ENCODE results near the gene JARID2.
"Not testable (repeated sequence)": the region's sequence is repeated elsewhere in the genome, so short reads cannot be mapped to it uniquely, and the experiment has no call there.

The JARID2 gene

DNA sequence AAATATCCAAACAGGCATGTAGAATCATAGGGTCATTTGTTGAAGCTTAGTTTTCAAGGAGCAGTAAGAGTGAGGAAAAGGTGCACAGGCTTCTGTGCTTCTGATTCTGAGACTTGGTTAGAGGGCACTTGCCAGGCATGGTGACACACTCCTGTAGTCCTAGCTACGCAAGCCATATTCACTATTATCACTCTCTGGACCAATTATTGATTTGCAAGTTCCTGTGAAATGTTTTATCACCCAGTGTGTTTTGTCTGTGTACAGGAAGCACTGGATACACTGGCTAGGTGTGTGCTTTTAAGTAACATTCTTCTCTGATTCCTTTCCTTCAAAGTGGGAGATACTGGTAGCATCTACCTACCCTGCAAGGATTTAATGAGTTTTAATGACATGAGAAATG is 76.3 kb downstream of the JARID2 start:
- TF ChIP-seq, protein P1, sequence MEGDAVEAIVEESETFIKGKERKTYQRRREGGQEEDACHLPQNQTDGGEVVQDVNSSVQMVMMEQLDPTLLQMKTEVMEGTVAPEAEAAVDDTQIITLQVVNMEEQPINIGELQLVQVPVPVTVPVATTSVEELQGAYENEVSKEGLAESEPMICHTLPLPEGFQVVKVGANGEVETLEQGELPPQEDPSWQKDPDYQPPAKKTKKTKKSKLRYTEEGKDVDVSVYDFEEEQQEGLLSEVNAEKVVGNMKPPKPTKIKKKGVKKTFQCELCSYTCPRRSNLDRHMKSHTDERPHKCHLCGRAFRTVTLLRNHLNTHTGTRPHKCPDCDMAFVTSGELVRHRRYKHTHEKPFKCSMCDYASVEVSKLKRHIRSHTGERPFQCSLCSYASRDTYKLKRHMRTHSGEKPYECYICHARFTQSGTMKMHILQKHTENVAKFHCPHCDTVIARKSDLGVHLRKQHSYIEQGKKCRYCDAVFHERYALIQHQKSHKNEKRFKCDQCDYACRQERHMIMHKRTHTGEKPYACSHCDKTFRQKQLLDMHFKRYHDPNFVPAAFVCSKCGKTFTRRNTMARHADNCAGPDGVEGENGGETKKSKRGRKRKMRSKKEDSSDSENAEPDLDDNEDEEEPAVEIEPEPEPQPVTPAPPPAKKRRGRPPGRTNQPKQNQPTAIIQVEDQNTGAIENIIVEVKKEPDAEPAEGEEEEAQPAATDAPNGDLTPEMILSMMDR (conservative IDR thresholded peaks at IDR 0.05; ENCODE audit: low read depth, low read length): no peak

DNA sequence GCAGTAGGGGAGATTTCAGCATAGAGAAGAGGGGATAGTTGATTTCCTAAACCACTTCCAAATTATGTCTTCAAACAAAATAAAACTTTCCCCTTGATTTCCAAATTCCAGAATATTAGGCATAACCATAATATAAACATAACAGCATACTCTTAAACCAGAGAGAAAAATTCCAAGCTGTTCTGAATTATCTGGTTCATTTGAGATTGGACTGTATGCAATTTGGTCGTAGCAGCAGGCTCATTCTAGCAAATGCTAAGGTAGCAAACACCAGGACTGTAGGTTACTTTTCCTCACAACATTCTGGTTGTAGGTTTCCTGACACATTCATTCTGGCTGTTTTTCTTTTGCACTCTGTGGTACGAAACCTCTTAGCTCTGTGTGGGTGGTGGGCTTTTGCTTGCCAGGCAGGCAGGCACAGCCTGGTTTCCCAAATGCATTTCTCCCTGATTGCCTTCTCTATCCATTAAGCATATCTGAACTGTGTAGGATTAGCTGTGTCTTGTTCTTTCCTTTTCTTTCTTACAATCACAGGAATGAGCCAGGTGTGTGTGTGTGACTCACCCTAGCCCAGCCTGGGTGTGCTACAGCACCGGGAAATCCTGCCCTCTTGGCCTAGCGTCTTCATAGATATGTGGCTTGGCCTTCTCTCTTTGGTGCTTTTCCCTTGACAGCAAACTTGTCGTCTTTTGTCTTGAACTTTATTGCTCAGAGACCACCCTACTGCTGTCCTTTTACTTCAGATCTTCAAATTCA is 77.1 kb downstream of the JARID2 start:
- no peak for DNase-seq (ENCODE audit: low read depth)
- TF ChIP-seq, protein P1 (conservative IDR thresholded peaks at IDR 0.05; ENCODE audit: low read depth, low read length): no peak
- H3K4me3 ChIP-seq (ENCODE audit: low read depth, low read length): no peak overlapping the region

More for the DNA sequence above, 76.3 kb downstream of the JARID2 start:
- H3K4me3 ChIP-seq (ENCODE audit: low read depth, low read length): no peak overlapping the region
- DNase-seq (ENCODE audit: low read depth): no peak

DNA sequence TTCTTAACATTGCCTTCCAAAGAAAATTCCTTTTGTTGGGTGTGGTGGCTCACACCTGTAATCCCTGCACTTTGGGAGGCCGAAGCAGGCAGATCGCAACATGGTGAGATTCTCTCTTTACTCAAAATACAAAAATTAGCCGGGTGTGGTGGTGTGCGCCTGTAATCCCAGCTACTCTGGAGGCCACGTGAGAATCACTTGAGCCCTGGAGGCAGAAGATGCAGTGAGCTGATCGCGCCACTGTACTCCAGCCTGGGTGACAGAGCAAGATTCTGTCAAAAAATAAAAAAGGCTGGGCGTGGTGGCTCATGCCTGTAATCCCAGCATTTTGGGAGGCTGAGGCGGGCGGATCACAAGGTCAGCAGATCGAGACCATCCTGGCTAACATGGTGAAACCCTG is 77.7 kb downstream of the JARID2 start:
- not testable (repeated sequence) for DNase-seq (ENCODE audit: low read depth); H3K4me3 ChIP-seq (ENCODE audit: low read depth, low read length)

DNA sequence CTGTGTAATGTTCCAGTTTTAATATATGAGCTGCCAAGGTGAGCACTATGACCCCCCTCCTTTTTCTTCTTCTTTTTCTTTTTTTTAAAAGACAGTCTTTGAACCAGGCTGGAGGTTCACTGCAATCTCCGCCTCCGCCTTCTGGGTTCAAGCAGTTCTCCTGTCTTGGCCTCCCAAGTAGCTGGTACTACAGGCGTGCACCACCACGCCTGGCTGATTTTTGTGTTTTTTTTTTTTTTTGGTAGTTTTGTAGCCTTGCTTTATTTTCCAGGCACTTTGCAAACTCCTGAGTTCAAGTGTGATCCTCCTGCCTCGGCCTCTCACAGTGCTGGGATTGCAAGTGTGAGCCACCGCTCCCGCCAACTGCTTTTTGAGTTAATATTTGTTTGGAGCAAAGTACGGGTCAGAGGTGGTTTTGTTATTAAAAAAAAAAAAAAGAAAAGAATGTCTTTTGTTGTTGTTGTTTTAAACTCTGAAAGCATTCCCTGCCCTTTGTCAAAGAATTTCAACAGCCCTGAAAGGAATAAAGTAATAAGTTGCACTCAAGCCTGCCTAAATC is 78.6 kb downstream of the JARID2 start:
- no peak for DNase-seq (ENCODE audit: low read depth)
- TF ChIP-seq, protein P1 (conservative IDR thresholded peaks at IDR 0.05; ENCODE audit: low read depth, low read length): no peak
- no peak overlapping the region for H3K4me3 ChIP-seq (ENCODE audit: low read depth, low read length)

DNA sequence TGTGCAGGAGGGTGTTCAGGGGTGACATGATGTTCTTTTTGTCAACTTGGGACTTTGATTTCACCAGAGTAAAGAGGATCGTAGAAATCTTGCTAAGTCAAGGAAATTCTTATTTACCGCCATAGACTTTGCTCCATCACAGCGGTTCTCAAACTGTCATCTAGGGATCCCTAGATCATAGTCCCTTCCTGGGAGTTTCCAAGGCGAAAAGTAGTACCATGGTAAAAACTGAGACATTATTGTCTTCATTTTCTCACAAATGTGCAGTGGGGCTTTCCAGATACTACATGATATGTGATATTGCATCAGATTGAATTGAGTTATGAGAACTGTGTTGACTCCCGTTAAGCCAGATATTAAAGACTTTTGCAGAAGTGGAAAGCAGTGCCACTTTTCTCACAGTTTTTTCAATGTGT is 79.7 kb downstream of the JARID2 start:
- no peak overlapping the region for H3K4me3 ChIP-seq (ENCODE audit: low read depth, low read length)
- no peak for DNase-seq (ENCODE audit: low read depth)
- TF ChIP-seq, protein P1 (conservative IDR thresholded peaks at IDR 0.05; ENCODE audit: low read depth, low read length): no peak

DNA sequence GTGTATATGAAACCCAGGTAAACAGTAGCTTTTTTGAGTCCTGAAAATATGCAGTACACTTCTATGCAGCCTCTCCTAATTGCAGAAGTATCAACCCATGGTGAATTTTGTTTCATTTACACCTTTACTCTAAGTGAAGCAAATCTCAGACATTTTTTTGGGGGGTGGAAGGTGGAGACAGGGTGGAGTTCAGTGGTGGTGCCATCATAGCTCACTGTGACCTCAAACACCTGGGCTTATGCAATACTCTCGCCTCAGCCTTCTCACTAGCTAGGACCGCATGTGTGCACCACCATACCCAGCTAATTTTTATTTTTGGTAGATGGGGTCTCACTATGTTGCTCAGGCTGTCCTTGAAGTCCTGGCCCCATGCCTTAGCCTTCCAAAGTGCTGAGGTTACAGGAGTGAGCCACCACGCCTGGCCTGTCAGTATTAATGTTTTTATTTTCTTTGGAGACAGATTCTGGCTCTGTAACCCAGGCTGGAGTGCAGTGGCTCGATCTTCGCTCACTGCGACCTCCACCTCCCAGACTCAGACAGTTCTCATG is 80.3 kb downstream of the JARID2 start:
- no peak for DNase-seq (ENCODE audit: low read depth)
- H3K4me3 ChIP-seq (ENCODE audit: low read depth, low read length): no peak overlapping the region
- TF ChIP-seq, protein P1 (conservative IDR thresholded peaks at IDR 0.05; ENCODE audit: low read depth, low read length): no peak

DNA sequence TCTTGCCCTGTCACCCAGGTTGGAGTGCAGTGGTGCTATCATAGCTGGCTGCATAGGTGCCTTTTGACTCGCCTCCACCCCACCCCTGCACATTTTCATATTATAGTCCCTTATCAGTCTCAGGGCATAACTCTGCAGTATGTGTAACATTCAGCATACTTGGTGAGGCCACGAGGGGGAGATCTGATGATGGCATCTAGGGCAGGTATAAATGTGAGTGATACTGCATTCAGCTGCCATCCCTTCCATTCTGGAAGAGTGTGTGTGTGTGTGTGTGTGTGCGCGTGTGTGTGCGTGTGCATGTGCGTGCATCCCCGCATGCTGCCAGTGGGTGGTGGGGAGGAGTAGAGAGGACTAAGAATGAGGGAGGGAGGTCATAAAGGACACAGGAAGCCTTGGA is 81.4 kb downstream of the JARID2 start:
- TF ChIP-seq, protein P1 (conservative IDR thresholded peaks at IDR 0.05; ENCODE audit: low read depth, low read length): peak; percentile 32
- no peak overlapping the region for H3K4me3 ChIP-seq (ENCODE audit: low read depth, low read length)
- DNase-seq (ENCODE audit: low read depth): no peak
